Measurements from ENCODE around the gene ZCCHC9.

DNA sequence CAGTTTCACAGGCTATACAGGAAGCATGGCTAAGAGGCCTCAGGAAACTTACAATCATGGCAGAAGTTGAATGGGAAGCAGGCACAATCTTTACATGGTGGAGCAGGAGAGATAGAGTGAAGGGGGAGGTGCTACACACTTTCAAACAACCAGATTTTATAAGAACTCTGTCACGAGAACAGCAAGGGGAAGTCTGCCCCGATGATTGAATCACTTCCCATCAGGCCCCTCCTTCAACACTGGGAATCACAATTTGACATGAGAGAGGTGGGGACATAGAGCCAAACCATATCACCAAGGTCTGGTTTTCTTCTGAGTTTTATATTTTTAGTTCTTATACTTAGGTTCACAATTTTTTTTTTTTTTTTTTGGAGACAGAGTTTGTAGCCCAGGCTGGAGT lies 16.1 kb downstream of the ZCCHC9 start:
- TF ChIP-seq, protein P1, sequence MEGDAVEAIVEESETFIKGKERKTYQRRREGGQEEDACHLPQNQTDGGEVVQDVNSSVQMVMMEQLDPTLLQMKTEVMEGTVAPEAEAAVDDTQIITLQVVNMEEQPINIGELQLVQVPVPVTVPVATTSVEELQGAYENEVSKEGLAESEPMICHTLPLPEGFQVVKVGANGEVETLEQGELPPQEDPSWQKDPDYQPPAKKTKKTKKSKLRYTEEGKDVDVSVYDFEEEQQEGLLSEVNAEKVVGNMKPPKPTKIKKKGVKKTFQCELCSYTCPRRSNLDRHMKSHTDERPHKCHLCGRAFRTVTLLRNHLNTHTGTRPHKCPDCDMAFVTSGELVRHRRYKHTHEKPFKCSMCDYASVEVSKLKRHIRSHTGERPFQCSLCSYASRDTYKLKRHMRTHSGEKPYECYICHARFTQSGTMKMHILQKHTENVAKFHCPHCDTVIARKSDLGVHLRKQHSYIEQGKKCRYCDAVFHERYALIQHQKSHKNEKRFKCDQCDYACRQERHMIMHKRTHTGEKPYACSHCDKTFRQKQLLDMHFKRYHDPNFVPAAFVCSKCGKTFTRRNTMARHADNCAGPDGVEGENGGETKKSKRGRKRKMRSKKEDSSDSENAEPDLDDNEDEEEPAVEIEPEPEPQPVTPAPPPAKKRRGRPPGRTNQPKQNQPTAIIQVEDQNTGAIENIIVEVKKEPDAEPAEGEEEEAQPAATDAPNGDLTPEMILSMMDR (IDR thresholded peaks at IDR 0.05) = no peak
- TF ChIP-seq POLR2A (IDR thresholded peaks at IDR 0.05) = no peak

Data from testis (tissue), 2 donors.